Daoy (cell line): Measurements from ENCODE around the gene GRPEL1. TPM values are rescaled to one million over a fixed set of nuclear protein-coding genes. Genes with fewer than 3 reads are reported as not detected.
A peak's percentile ranks its signal among the peaks of the same experiment; 100 is the strongest.

ENCODE experiments used
- DNase-seq: peaks from one replicate; pipeline ENCODE4 v3.0.0-alpha.2; 2015; ENCODE audit warnings: low read depth
- total RNA-seq: library from RNA; depleted of rRNA; stranded (reverse); fragments of >200 nt; shearing (Covaris generic); gene quantifications from 2 replicates; pipeline ENCODE4 v1.2.3, GENCODE V29; 2014; rRNA removed

The GRPEL1 gene
- total RNA-seq, 1 experiment from 2014 or later, result 59.5 TPM

DNA sequence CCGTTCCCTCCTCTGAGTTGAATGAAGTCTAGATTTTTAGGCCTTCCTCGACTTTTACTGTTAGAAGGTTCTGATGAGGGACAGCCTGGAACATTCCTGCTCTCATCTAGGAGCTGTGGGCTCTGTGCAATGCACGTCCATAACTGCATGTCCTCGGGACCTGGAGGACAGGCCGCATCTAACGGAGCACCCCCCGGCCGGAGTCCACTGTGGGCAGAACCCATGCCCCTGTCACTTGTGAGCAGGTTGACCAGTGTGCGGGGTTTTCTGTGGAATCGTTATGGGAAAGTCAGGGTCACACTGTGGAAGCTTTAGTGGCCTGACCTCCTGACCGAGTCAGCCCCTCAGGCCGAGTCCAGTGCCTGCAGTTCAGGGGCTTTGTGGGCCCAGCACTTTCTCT lies 44.0 kb downstream of the GRPEL1 start:
- DNase-seq, result no peak

DNA sequence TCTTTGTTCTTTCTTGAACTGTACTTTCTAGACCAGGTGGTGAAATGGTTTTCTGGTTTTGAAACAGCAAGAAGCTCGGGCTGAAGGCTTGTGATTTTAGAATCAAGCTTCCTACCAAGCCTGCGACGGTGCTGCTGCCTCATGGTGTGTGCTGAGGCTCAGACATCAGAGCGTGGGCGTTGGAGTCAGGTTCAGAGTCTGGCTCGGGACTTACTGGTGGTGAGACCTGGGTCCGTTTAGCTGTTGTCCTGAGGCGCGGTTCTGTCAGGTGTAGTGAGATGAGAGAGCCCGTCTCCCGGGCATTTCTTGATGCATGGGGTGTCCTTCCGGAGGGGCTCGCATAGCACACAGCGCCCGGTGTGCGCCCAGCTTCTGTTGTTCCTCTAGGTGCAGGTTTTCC lies 44.4 kb downstream of the GRPEL1 start:
- DNase-seq, result no peak

DNA sequence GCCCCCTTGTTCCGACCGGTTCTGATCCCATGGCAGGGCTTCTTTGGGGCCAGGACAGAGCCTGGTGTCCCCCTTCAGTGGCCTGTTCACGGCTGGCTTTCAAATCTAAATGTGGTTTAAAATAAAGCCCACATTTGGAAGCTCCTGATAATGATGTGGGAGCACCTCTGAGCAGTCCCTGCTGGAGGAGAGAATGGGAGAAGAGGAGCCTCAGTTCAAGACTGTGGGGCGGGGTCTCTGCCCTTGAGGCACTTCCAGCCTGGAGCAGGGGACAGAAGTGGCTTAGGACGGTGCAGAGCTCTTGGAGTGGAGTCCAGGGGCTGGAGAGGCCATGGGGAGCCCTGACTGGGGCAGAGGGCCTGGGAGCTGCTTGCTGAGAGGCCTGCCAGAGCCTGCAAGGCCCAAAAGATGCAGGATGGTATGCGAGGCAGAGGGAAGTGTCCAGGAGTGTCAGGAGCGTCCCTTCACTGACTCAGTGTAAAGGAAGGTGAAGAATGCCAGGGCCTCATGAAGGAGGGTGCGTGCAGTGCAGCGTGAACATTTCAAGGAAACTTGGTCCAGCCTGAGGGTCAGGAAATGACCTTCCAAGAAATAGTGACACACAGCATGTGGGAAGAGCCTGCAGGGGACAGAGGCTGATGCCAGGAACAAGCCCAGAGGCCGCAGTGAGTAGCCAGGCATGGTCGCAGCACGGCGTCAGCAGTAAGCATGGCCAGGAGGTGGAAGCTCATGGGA lies 45.8 kb downstream of the GRPEL1 start:
- peak; percentile 73 for DNase-seq

DNA sequence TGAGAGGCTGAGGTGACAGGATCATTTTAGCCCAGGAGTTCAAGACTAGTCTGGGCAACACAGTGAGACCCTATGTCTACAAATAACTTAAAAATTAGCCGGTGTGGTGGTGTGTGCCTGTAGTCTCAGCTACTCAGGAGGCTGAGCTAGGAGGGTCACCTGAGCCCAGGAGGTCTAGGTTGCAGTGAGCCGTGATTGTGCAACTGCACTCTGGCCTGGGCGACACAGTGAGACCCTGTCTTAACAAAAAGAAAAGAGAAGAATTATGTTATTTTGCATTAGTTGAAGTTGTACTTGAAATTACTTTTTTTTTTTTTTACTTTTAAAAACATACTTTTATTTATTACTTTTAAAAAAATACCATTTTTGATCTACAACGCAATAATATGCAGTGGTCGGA lies 46.5 kb downstream of the GRPEL1 start:
- DNase-seq, result no peak

DNA sequence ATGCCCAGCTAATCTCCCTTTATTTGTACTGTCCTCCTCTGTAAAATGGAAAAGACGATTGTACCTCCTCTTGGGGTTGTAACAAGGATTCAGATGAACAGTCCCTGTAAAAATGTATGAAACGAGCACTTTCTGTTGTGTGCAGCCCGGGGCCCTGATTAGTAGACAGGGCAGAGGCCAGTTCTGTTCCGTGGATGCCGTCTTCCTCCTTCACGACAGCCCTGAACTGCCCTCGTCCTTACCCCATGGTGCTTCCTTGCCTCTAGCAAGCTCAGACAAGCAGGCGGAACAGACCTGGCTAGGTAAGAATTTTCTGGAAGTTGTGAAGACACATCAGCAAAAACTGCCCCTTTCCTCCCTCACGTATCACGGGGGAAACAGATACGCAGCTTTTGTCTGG lies 47.0 kb downstream of the GRPEL1 start:
- no peak for DNase-seq

DNA sequence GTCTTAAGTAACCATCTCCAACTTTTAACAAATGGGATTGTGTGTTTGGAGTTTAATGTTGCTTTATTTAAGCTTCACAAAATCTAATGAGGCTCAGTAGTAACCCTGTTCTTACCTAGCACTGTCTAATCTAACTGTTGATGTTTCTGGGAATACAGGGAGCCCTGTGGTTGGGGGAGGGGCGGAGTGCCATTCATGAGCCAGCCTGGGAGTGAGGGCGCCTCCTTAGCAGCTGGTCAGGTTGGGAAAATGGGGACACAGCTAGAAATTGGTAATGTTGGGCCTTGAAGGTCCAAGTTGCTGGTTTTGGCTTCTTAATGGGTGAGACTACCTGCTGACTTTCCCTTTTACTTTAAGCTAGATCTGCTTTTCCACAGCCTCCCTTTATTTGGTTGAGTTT lies 47.6 kb downstream of the GRPEL1 start:
- DNase-seq, result no peak

DNA sequence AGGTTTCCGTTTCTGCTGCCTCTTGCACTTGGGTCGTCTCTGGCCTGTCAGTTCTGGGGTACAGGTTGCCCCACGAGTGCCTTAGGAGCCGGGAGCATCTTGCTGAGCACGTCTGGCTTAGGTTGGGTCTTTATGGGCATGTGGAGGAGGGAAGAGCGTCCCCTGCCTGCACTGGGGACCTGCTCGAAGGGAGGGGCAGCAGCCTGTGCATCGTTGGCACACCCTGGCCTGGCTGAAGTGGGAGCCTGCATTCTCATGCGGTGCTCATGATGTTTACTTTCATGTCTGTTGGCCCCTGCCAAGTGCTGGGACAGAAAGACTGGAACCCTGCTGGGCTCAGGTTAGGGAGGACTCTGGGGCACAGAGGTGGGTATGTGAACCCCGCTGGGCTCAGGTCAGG lies 48.5 kb downstream of the GRPEL1 start:
- DNase-seq, result no peak

DNA sequence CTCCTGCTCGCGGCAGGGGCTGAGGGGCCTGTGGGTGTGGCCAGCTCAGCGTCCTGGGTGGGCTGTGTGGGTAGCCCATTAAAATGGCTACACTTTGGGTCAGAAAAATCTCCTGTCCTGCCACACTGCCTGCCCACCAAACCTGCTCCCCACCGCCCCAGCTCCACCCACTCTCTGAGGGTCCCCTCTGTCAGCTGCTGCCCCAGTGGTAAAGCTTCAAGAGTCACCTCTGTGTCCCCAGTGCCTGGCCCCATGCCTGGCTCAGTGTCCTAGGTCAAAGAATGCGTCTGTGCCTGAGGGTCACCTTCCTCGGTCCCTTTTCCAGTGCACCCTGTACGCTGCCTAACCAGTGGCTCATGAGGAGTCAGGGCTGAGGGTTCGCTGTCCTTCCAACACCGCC lies 49.6 kb downstream of the GRPEL1 start:
- DNase-seq, result no peak

DNA sequence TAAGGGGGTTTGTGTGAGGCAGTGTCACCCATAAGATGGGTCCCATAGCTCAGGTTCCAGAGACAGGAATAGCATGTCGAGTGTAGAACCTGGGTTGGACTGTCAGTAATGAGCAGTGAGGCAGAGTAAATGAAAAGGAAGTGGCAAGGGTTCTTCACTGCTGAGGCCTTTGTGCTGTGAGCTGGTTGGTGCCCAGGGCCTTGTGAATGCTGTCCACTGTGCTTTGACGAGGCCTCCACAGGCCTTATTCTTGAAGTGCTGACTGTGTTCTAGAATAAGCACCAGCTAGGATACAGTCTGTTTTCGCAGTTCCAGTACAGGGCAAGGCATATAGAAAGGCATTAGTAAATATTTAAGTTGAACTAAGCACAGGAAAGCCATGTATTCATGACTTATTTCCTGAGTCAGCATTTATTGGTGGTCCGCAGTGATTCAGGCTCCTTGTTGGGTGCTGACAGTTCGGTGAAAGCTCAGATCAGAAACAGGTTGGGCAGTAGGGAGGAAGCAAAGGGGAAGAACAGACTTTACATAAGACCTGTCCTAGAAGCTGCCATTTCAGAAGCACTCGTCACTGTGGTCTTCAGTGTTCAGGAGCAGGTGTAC lies 50.3 kb downstream of the GRPEL1 start:
- DNase-seq, result no peak

DNA sequence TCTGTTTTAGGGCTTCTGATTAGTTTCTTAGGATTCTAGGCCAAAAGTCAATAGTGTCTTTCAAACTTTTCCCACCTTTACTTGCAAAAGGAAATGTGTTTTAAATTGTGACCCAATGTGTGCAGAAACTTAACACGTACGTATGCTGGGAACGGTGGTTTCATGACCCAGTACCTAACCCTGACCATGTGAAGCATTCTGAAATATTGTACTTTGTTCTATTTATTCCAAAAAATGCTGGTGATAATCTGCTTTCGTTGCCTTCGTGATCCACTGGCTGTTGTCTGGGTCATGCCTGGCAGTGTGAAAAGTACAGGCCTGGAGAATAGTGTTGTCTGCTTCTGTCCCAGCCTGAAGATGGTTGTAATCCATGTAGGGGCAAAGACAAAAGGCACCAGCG lies 51.4 kb downstream of the GRPEL1 start:
- DNase-seq, result no peak

DNA sequence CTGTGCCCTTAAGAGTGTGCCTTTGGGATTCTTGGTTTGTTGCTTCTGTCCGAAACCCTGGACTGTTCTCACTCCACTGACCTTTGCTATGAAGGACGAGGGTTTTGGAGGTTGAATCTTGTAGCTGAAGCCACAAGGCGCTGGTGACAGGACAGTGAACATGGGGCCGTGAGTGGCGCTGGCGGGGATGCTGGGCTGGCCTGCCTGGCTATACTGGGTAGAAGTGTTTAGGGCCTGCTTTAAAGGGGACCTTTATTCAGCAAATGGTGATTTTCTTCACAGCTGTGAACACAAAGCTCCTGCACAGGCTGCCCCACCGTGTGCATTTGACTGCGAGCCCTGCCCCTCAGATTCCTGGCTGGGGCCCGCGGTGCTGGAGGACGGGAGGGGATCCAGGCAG lies 51.8 kb downstream of the GRPEL1 start:
- DNase-seq, result no peak

DNA sequence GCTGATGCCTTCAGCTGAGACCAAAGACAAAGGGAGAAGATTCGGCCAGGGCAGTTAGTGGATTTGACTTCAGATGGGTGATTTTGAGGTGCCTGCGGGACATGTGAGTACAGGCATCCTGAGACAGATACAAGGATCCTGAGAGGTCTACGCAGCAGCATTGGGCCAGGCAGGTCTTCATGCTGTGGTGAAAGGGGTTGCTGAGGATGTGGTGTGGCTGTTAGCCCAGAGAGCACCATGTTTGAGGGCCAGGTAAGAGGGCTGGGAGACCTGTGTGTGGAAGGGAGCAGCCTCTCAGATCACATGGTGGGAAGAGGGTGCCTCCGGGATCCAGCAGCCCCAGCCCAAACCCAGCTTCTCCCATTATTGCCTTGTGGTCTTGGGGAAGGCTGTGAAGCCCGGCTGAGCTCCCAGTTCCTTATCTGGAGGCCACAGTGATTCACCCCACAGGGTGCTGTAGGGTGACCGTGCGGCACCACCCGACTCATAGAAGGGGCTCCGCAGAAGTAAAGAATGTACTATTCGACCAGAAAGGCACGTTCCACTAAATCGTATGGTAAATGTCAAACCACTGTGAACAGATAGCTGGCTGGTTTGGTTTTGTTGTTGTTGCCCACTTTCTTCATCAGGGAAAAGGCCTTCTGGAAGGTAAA lies 52.4 kb downstream of the GRPEL1 start:
- no peak for DNase-seq

DNA sequence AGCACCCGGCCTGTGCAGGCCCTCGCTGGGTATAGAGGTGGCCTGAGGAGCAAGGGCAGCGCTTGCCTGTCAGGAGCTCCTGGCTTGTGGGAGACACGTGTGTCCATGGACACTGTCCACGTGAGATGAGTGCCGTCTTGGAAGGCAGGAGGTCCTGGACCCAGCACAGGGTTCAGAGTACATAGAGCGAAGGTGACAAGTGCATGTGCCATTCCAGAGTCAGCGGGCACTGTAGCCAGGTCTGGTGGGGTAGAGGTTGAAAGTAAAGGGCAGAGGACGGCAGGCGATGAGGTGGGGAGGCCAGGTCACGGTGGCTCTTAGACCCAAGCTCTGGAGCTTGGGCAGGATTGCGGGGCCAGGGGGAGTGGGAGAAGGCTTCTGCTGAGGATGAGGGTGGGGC lies 53.0 kb downstream of the GRPEL1 start:
- DNase-seq, result no peak

DNA sequence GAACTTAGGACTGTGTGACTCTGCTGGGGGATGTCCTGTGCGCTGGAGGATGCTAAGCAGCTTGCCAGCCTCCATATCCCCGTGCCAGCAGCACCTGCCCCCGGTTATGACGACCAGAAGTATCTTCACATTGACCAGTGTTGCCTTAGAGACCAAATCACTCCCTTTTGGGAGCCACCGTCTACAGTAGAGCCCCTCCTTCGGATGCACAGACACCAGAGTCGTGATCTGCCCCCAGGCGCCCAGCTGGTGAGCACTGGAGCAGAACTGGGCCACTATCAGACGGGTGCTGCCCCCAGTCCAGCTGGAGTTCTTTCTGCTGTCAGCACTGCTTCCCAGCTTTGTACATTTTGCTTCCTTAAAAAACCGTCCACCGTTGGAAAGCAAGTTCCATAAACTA lies 54.7 kb downstream of the GRPEL1 start:
- no peak for DNase-seq

DNA sequence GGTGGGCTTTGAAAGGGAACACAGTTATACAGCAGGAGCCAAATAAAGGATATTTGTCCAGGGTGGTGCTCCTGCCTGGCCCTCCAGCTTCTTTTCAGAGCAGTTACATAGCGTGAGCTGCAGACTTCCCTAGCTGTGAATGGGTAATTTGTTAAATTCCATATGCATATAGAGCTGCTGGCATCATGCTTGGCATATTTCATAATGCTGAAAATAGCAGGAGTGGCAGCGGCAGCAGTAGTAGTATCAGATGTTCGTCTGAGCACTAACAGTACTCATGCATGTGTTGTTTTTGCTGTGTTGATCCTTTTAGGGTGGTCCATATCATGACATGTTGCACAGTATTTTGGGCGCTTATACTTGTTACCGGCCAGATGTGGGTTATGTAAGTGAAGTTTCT lies 58.3 kb downstream of the GRPEL1 start:
- DNase-seq, result no peak

Other genes starting within 250 kb of the GRPEL1 start
- gene TBC1D14, start 158.2 kb downstream of the GRPEL1 start, total RNA-seq, result 37.0 and 39.5 TPM in 2 replicates
- 7.3 and 9.6 TPM in 2 replicates for gene TADA2B, start 24.7 kb downstream of the GRPEL1 start, total RNA-seq
- 0.91 and 2.0 TPM in 2 replicates for gene SORCS2, start 124.5 kb upstream of the GRPEL1 start, total RNA-seq